ENCODE data around the gene B3GNT3.

The B3GNT3 gene

GRCh38 chr19:17861542-17862402 lies 66.8 kb downstream of the B3GNT3 start:
- no peak for TF ChIP-seq CTCF (conservative IDR thresholded peaks at IDR 0.05)
- peak overlapping the region; percentile 98 for H3K27ac ChIP-seq

- peak overlapping the region; percentile 98 for H3K27ac ChIP-seq
- TF ChIP-seq CTCF (conservative IDR thresholded peaks at IDR 0.05): no peak
Measured at GRCh38 chr19:17862711-17863519, 68.0 kb downstream of the B3GNT3 start.
